Glutamatergic neuron (in vitro differentiated cells): ENCODE data around the gene MIOX. TPM values are rescaled to one million over a fixed set of nuclear protein-coding genes. Genes with fewer than 3 reads are reported as not detected.

ENCODE experiments used
- DNase-seq: peaks from one replicate; pipeline ENCODE4 v3.0.0; 2022
- H3K27ac Mint-ChIP-seq: one replicate; pipeline ENCODE4 v1.8.0; 2020; ENCODE audit warnings: mild to moderate bottlenecking, mixed read lengths, inconsistent platforms; ENCODE audit not compliant: unreplicated experiment
- H3K27me3 Mint-ChIP-seq: one replicate; pipeline ENCODE4 v1.8.0; 2020; ENCODE audit warnings: mild to moderate bottlenecking, moderate library complexity, mixed read lengths, inconsistent platforms; ENCODE audit not compliant: unreplicated experiment
- H3K36me3 Mint-ChIP-seq: one replicate; pipeline ENCODE4 v1.8.0; 2020; ENCODE audit warnings: mild to moderate bottlenecking, mixed read lengths, inconsistent platforms; ENCODE audit not compliant: unreplicated experiment
- H3K4me1 Mint-ChIP-seq: one replicate; pipeline ENCODE4 v1.8.0; 2020; ENCODE audit warnings: mild to moderate bottlenecking, low read depth, mixed read lengths, inconsistent platforms; ENCODE audit not compliant: unreplicated experiment
- H3K4me3 Mint-ChIP-seq: one replicate; pipeline ENCODE4 v1.8.0; 2020; ENCODE audit warnings: mild to moderate bottlenecking, mixed read lengths, inconsistent platforms; ENCODE audit not compliant: unreplicated experiment
- H3K9me3 Mint-ChIP-seq: one replicate; pipeline ENCODE4 v1.8.0; 2020; ENCODE audit warnings: mild to moderate bottlenecking, moderate library complexity, mixed read lengths, inconsistent platforms; ENCODE audit not compliant: unreplicated experiment
- CTCF ChIP-seq: fragments of 200-600 bp; sonication (generic); IDR thresholded peaks from one replicate; pipeline ENCODE4 v1.5.0; 2021; ENCODE audit not compliant: partially characterized antibody, unreplicated experiment
- total RNA-seq: library from RNA; stranded (reverse); fragmentation: NEBNext Ultra II Directional; extraction: Animal tissue kit (Norgen Biotek cat#: 25700); gene quantifications from one replicate; pipeline ENCODE4 v1.2.1, GENCODE V29; 2021; ENCODE audit not compliant: unreplicated experiment

MIOX gene
- total RNA-seq, 1 donor from 2014 or later: 4.0 TPM

GRCh38 chr22:50455201-50455600 is 31.5 kb upstream of the MIOX start:
- H3K27me3 Mint-ChIP-seq: peaks cover 8% of the 10 kb centered on the region
- no peak for TF ChIP-seq CTCF
- peaks cover 3% of the 10 kb centered on the region for H3K36me3 Mint-ChIP-seq
- no peak overlapping the region for H3K27ac Mint-ChIP-seq
- no peak for DNase-seq
- no peaks in the 10 kb centered on the region for H3K4me1 Mint-ChIP-seq
- H3K4me3 Mint-ChIP-seq: no peak overlapping the region
- H3K9me3 Mint-ChIP-seq: peaks cover 12% of the 10 kb centered on the region

- no peak for DNase-seq
- H3K4me3 Mint-ChIP-seq: no peak overlapping the region
- no peaks in the 10 kb centered on the region for H3K4me1 Mint-ChIP-seq
- peaks cover 3% of the 10 kb centered on the region for H3K36me3 Mint-ChIP-seq
- H3K9me3 Mint-ChIP-seq: peaks cover 13% of the 10 kb centered on the region
- no peak for TF ChIP-seq CTCF
- H3K27me3 Mint-ChIP-seq: peaks cover 10% of the 10 kb centered on the region
- no peak overlapping the region for H3K27ac Mint-ChIP-seq
Observed at GRCh38 chr22:50456026-50456425, 30.6 kb upstream of the MIOX start.

GRCh38 chr22:50456466-50457234 is 30.0 kb upstream of the MIOX start:
- H3K4me1 Mint-ChIP-seq: no peaks in the 10 kb centered on the region
- H3K27me3 Mint-ChIP-seq: peaks cover 10% of the 10 kb centered on the region
- H3K36me3 Mint-ChIP-seq: peaks cover 3% of the 10 kb centered on the region
- peaks cover 13% of the 10 kb centered on the region for H3K9me3 Mint-ChIP-seq
- no peak for TF ChIP-seq CTCF
- H3K27ac Mint-ChIP-seq: no peak overlapping the region
- H3K4me3 Mint-ChIP-seq: no peak overlapping the region
- DNase-seq: no peak

GRCh38 chr22:50459016-50459415 is 27.6 kb upstream of the MIOX start:
- Mint-ChIP-seq H3K27me3 (peaks cover 10% of the 10 kb centered on the region), H3K9me3 (peaks cover 8% of the 10 kb centered on the region), H3K4me3 (no peak overlapping the region), H3K4me1 (no peaks in the 10 kb centered on the region), H3K36me3 (no peaks in the 10 kb centered on the region), H3K27ac (no peak overlapping the region)
- no peak for TF ChIP-seq CTCF
- DNase-seq: no peak

GRCh38 chr22:50459496-50460140 is 27.0 kb upstream of the MIOX start:
- DNase-seq: no peak
- Mint-ChIP-seq H3K27ac (no peak overlapping the region), H3K9me3 (peaks cover 7% of the 10 kb centered on the region), H3K4me3 (no peak overlapping the region), H3K27me3 (peaks cover 10% of the 10 kb centered on the region), H3K36me3 (no peaks in the 10 kb centered on the region), H3K4me1 (no peaks in the 10 kb centered on the region)
- TF ChIP-seq CTCF: no peak
